Keratinocyte (primary cell): ENCODE results near the gene SNX8. TPM values are rescaled to one million over a fixed set of nuclear protein-coding genes. Genes with fewer than 3 reads are reported as not detected.

Experiments
- DNase-seq: peaks from one replicate; pipeline ENCODE4 v3.0.0-alpha.2; 2011; ENCODE audit warnings: low read depth, missing footprints, low spot score
- FAIRE-seq: peaks from 2 replicates; lab custom pipeline; 2011; peaks lifted over from hg19 to GRCh38; lab: Jason Lieb, UNC
- H2AFZ ChIP-seq: 2 replicates; pipeline ENCODE4 v1.6.0; 2012; ENCODE audit warnings: low read length, control low read depth, inconsistent platforms; ENCODE audit not compliant: control insufficient read depth
- H3K27ac ChIP-seq: 2 replicates; pipeline ENCODE4 v1.5.1; 2011; ENCODE audit warnings: low read length; ENCODE audit not compliant: control insufficient read depth, insufficient read depth
- H3K27me3 ChIP-seq: 3 replicates; pipeline ENCODE4 v1.6.0; 2011; ENCODE audit warnings: low read length; ENCODE audit not compliant: control insufficient read depth, insufficient read depth; ENCODE audit errors: extremely low read depth
- H3K36me3 ChIP-seq, 2 experiments: 2 replicates in 1 of 2; 3 replicates in 1 of 2; pipeline ENCODE4 v1.5.1; 2011; ENCODE audit warnings: low read length in 2 of 2, mild to moderate bottlenecking in 1 of 2; ENCODE audit not compliant: control insufficient read depth in 2 of 2, insufficient read depth in 2 of 2; ENCODE audit errors: extremely low read depth in 1 of 2
- H3K4me1 ChIP-seq: 3 replicates; pipeline ENCODE4 v1.5.1; 2011; ENCODE audit warnings: low read length; ENCODE audit not compliant: control insufficient read depth, insufficient read depth; ENCODE audit errors: extremely low read depth
- H3K4me2 ChIP-seq: 3 replicates; pipeline ENCODE4 v1.6.0; 2011; ENCODE audit warnings: low read depth, low read length; ENCODE audit not compliant: control insufficient read depth, insufficient read depth; ENCODE audit errors: extremely low read depth
- H3K4me3 ChIP-seq, 3 experiments: fragments of 200-600 bp in 1 of 3; sonication (generic) in 1 of 3; 2 replicates in 2 of 3; 3 replicates in 1 of 3; pipeline ENCODE4 v1.5.1; 2011 to 2016; ENCODE audit warnings: low read length in 3 of 3, mild to moderate bottlenecking in 3 of 3, control low read depth in 2 of 3, inconsistent platforms in 1 of 3, low read depth in 1 of 3, mixed read lengths in 1 of 3, mixed run types in 1 of 3, moderate library complexity in 1 of 3; ENCODE audit not compliant: control insufficient read depth in 2 of 3, insufficient read depth in 2 of 3; ENCODE audit errors: extremely low read depth in 1 of 3
- H3K79me2 ChIP-seq: 2 replicates; pipeline ENCODE4 v1.6.0; 2012; ENCODE audit warnings: low read length; ENCODE audit not compliant: control insufficient read depth, insufficient read depth
- H3K9ac ChIP-seq: 3 replicates; pipeline ENCODE4 v1.6.0; 2011; ENCODE audit warnings: low read length; ENCODE audit not compliant: control insufficient read depth, insufficient read depth; ENCODE audit errors: extremely low read depth
- H3K9me1 ChIP-seq: 3 replicates; pipeline ENCODE4 v1.6.0; 2011; ENCODE audit warnings: low read length; ENCODE audit not compliant: control insufficient read depth, insufficient read depth; ENCODE audit errors: extremely low read depth
- H3K9me3 ChIP-seq: 2 replicates; pipeline ENCODE4 v1.5.1; 2012; ENCODE audit warnings: low read depth, low read length; ENCODE audit not compliant: control insufficient read depth
- H4K20me1 ChIP-seq: 3 replicates; pipeline ENCODE4 v1.6.0; 2011; ENCODE audit warnings: low read length; ENCODE audit not compliant: control insufficient read depth, insufficient read depth; ENCODE audit errors: extremely low read depth
- EZH2 ChIP-seq: IDR thresholded peaks from one replicate; pipeline ENCODE4 v1.6.1; 2012; ENCODE audit warnings: inconsistent platforms, mild to moderate bottlenecking, low read length, moderate library complexity
- dilution Hi-C: fragments of 300-500 bp; cut with MboI; formaldehyde crosslinking; loops from one replicate; pipeline ENCODE4 v1.7.0; 2020; ENCODE audit warnings: low sequenced_read_pairs; ENCODE audit not compliant: extremely low pct_ligation_motif_present
- polyA plus RNA-seq, 5 experiments: library from polyadenylated mRNA; depleted of rRNA in 3 of 5; stranded (reverse) in 3 of 5; stranded (forward) in 1 of 5; unstranded in 1 of 5; fragments of >200 nt; gene quantifications; 1 replicate in 1 of 5; 2 replicates in 3 of 5; 3 replicates in 1 of 5; pipeline versions ENCODE4 v1.2.1 to v1.2.3, GENCODE V29; 2011 to 2012; ENCODE audit warnings: missing spikeins in 2 of 5, low read depth in 1 of 5, low replicate concordance in 1 of 5
- TF ChIP-seq, protein P1 (sequence below), 3 experiments: IDR thresholded peaks in 1 of 3; conservative IDR thresholded peaks in 1 of 3; optimal IDR thresholded peaks in 1 of 3; 2 replicates in 2 of 3; 3 replicates in 1 of 3; pipeline versions ENCODE3 to v1.5.1; 2011; ENCODE audit warnings: low read length in 3 of 3, mild to moderate bottlenecking in 3 of 3, moderate library complexity in 2 of 3, control low read depth in 1 of 3, inconsistent platforms in 1 of 3; ENCODE audit not compliant: insufficient read depth in 2 of 3; ENCODE audit errors: extremely low read depth in 1 of 3

SNX8 gene
- polyA plus RNA-seq, 1 donor (not counting 4 experiments of a cell fraction or from before 2014, with no cell fraction given), result 24.2 TPM

- TF ChIP-seq, protein P1, sequence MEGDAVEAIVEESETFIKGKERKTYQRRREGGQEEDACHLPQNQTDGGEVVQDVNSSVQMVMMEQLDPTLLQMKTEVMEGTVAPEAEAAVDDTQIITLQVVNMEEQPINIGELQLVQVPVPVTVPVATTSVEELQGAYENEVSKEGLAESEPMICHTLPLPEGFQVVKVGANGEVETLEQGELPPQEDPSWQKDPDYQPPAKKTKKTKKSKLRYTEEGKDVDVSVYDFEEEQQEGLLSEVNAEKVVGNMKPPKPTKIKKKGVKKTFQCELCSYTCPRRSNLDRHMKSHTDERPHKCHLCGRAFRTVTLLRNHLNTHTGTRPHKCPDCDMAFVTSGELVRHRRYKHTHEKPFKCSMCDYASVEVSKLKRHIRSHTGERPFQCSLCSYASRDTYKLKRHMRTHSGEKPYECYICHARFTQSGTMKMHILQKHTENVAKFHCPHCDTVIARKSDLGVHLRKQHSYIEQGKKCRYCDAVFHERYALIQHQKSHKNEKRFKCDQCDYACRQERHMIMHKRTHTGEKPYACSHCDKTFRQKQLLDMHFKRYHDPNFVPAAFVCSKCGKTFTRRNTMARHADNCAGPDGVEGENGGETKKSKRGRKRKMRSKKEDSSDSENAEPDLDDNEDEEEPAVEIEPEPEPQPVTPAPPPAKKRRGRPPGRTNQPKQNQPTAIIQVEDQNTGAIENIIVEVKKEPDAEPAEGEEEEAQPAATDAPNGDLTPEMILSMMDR (optimal IDR thresholded peaks at IDR 0.05 in 1 of 3, IDR thresholded peaks at IDR 0.05 in 1 of 3, conservative IDR thresholded peaks at IDR 0.05 in 1 of 3; ENCODE audit: extremely low read depth in 1 of 3, insufficient read depth in 2 of 3, low read length in 3 of 3), result no peak
- TF ChIP-seq EZH2, result no peak
These were observed 62.1 kb downstream of the SNX8 start for GRCh38 chr7:2251841-2252771.

GRCh38 chr7:2251381-2251780 is 62.9 kb downstream of the SNX8 start:
- TF ChIP-seq EZH2, result no peak
- TF ChIP-seq, protein P1 (optimal IDR thresholded peaks at IDR 0.05 in 1 of 3, IDR thresholded peaks at IDR 0.05 in 1 of 3, conservative IDR thresholded peaks at IDR 0.05 in 1 of 3; ENCODE audit: extremely low read depth in 1 of 3, insufficient read depth in 2 of 3, low read length in 3 of 3), result no peak
- no peak overlapping the region for H3K9ac ChIP-seq
- H3K36me3 ChIP-seq, result peaks cover under 1 to 5% of the 10 kb centered on the region in 2 experiments
- H3K27me3 ChIP-seq, result no peaks in the 10 kb centered on the region
- H3K9me3 ChIP-seq, result no peaks in the 10 kb centered on the region
- FAIRE-seq (no peak), DNase-seq (no peak)
- H4K20me1 ChIP-seq, result no peaks in the 10 kb centered on the region
- H3K9me1 ChIP-seq, result no peaks in the 10 kb centered on the region
- H3K4me2 ChIP-seq, result no peak overlapping the region
- no peaks in the 10 kb centered on the region for H3K79me2 ChIP-seq
- peaks cover 11% of the 10 kb centered on the region for H3K4me1 ChIP-seq
- no peak overlapping the region for H3K27ac ChIP-seq
- dilution Hi-C loops, result no loop called here
- H2AFZ ChIP-seq, result no peak overlapping the region
- no peak overlapping the region for H3K4me3 ChIP-seq

More at GRCh38 chr7:2251841-2252771, 62.1 kb downstream of the SNX8 start:
- Histone ChIP-seq H3K9me1 (no peaks in the 10 kb centered on the region), H3K4me3 (no peak overlapping the region), H3K9me3 (no peaks in the 10 kb centered on the region), H3K27ac (no peak overlapping the region), H3K27me3 (no peaks in the 10 kb centered on the region), H3K36me3 (peaks cover 0 to 5% of the 10 kb centered on the region in 2 experiments), H3K4me1 (peaks cover 11% of the 10 kb centered on the region), H4K20me1 (no peaks in the 10 kb centered on the region), H3K9ac (no peak overlapping the region), H2AFZ (no peak overlapping the region), H3K4me2 (no peak overlapping the region), H3K79me2 (no peaks in the 10 kb centered on the region)
- no peak for FAIRE-seq
- dilution Hi-C loops, result no loop called here
- no peak for DNase-seq
